WTC11 (cell line): Measurements from ENCODE around the gene IL17RA. TPM values are rescaled to one million over a fixed set of nuclear protein-coding genes. Genes with fewer than 3 reads are reported as not detected.

Source experiments
- ATAC-seq: fragments of 200-7000 bp; cut with Tn5 transposase; 2 replicates; pipeline ENCODE4 v1.10.0; 2021; ENCODE audit warnings: mild to moderate bottlenecking, moderate library complexity
- CTCF ChIA-PET: fragments of 300-600 bp; sonication (Branson Sonifier 250); formaldehyde crosslinking; loops from one replicate; lab custom pipeline; 2021; ENCODE audit warnings: antibody characterized with exemption; lab: Charles Lee
- POLR2A ChIA-PET: fragments of 350-600 bp; sonication (Branson Sonifier 250); formaldehyde crosslinking; loops from one replicate; lab custom pipeline; 2021; ENCODE audit warnings: antibody characterized with exemption; lab: Charles Lee
- DNase-seq: peaks from one replicate; pipeline ENCODE4 v3.0.0; 2021; ENCODE audit warnings: low spot score
- H3K27ac Mint-ChIP-seq: 2 replicates; pipeline ENCODE4 v1.8.0; 2021; ENCODE audit warnings: mixed read lengths
- H3K27me3 Mint-ChIP-seq: 2 replicates; pipeline ENCODE4 v1.8.0; 2021; ENCODE audit warnings: low read depth, mild to moderate bottlenecking, moderate library complexity, mixed read lengths
- H3K36me3 Mint-ChIP-seq: 2 replicates; pipeline ENCODE4 v1.8.0; 2021; ENCODE audit warnings: mixed read lengths
- H3K4me1 Mint-ChIP-seq: 2 replicates; pipeline ENCODE4 v1.8.0; 2022; ENCODE audit warnings: mixed read lengths
- H3K4me3 Mint-ChIP-seq: 2 replicates; pipeline ENCODE4 v1.8.0; 2021; ENCODE audit warnings: mild to moderate bottlenecking, moderate library complexity, mixed read lengths
- H3K9me3 Mint-ChIP-seq: 2 replicates; pipeline ENCODE4 v1.8.0; 2021; ENCODE audit warnings: mixed read lengths
- ESRRA ChIP-seq: sonication (generic); formaldehyde crosslinking; IDR thresholded peaks from 2 replicates; pipeline ENCODE4 v1.8.1; 2022; ENCODE audit warnings: mild to moderate bottlenecking, missing genetic modification reagents, borderline replicate concordance
- FOXK1 ChIP-seq: sonication (generic); formaldehyde crosslinking; IDR thresholded peaks from 2 replicates; pipeline ENCODE4 v1.8.0; 2022; ENCODE audit warnings: mild to moderate bottlenecking, moderate library complexity, missing genetic modification reagents
- KAT7 ChIP-seq: sonication (generic); formaldehyde crosslinking; IDR thresholded peaks from 2 replicates; pipeline ENCODE4 v1.8.1; 2023; ENCODE audit warnings: missing genetic modification reagents, mild to moderate bottlenecking, borderline replicate concordance
- MXD4 ChIP-seq: fragments of 250-450 bp; sonication (Bioruptor Pico); IDR thresholded peaks from 2 replicates; pipeline ENCODE4 v1.8.0; 2021; ENCODE audit warnings: mild to moderate bottlenecking, moderate library complexity, borderline replicate concordance
- MYBL2 ChIP-seq: sonication (generic); formaldehyde crosslinking; IDR thresholded peaks from 2 replicates; pipeline ENCODE4 v1.8.1; 2023; ENCODE audit warnings: mild to moderate bottlenecking, moderate library complexity, missing genetic modification reagents
- NFE2L1 ChIP-seq: sonication (generic); formaldehyde crosslinking; IDR thresholded peaks from 2 replicates; pipeline ENCODE4 v1.8.1; 2023; ENCODE audit warnings: missing genetic modification reagents
- NFYB ChIP-seq: sonication (generic); formaldehyde crosslinking; conservative IDR thresholded peaks from 2 replicates; pipeline ENCODE4 v1.8.0; 2022; ENCODE audit warnings: low read depth, missing genetic modification reagents
- NR2C2 ChIP-seq: sonication (generic); formaldehyde crosslinking; IDR thresholded peaks from 2 replicates; pipeline ENCODE4 v1.8.0; 2022; ENCODE audit warnings: mild to moderate bottlenecking, missing genetic modification reagents
- PRRX2 ChIP-seq: fragments of 250-450 bp; sonication (Bioruptor Pico); IDR thresholded peaks from 2 replicates; pipeline ENCODE4 v1.8.0; 2021; ENCODE audit warnings: mild to moderate bottlenecking
- SMAD3 ChIP-seq: sonication (generic); formaldehyde crosslinking; IDR thresholded peaks from 2 replicates; pipeline ENCODE4 v1.8.0; 2022; ENCODE audit warnings: missing genetic modification reagents, mild to moderate bottlenecking, borderline replicate concordance
- SMAD4 ChIP-seq: sonication (generic); formaldehyde crosslinking; IDR thresholded peaks from 2 replicates; pipeline ENCODE4 v1.8.0; 2022; ENCODE audit warnings: mild to moderate bottlenecking, missing genetic modification reagents
- TCF7 ChIP-seq: sonication (generic); formaldehyde crosslinking; IDR thresholded peaks from 2 replicates; pipeline ENCODE4 v1.8.0; 2022; ENCODE audit warnings: mild to moderate bottlenecking, low read depth, missing genetic modification reagents, moderate library complexity
- ZNF138 ChIP-seq: sonication (generic); formaldehyde crosslinking; conservative IDR thresholded peaks from 2 replicates; pipeline ENCODE4 v1.8.1; 2022; ENCODE audit warnings: mild to moderate bottlenecking, moderate library complexity, missing genetic modification reagents
- ZNF219 ChIP-seq: sonication (generic); formaldehyde crosslinking; IDR thresholded peaks from 2 replicates; pipeline ENCODE4 v1.8.0; 2023; ENCODE audit warnings: missing genetic modification reagents, mild to moderate bottlenecking, borderline replicate concordance
- ZNF317 ChIP-seq: sonication (generic); formaldehyde crosslinking; IDR thresholded peaks from 2 replicates; pipeline ENCODE4 v1.8.1; 2023; ENCODE audit warnings: low read depth, mild to moderate bottlenecking, moderate library complexity, missing genetic modification reagents, borderline replicate concordance
- total RNA-seq: library from RNA; stranded (reverse); gene quantifications from 3 replicates; pipeline ENCODE4 v1.2.3, GENCODE V29; 2021
- TF ChIP-seq, protein P1 (sequence below): fragments of 250-450 bp; sonication (Bioruptor Pico); IDR thresholded peaks from 2 replicates; pipeline ENCODE4 v1.9.0; 2021; ENCODE audit warnings: mild to moderate bottlenecking
- TF ChIP-seq, protein P2 (sequence below): sonication (generic); formaldehyde crosslinking; IDR thresholded peaks from 2 replicates; pipeline ENCODE4 v1.8.1; 2023; ENCODE audit warnings: mild to moderate bottlenecking, missing genetic modification reagents, moderate library complexity
- TF ChIP-seq, protein P3 (sequence below): sonication (generic); formaldehyde crosslinking; IDR thresholded peaks from 2 replicates; pipeline ENCODE4 v1.8.0; 2022; ENCODE audit warnings: mild to moderate bottlenecking, missing genetic modification reagents
- TF ChIP-seq, protein P4 (sequence below): sonication (generic); formaldehyde crosslinking; conservative IDR thresholded peaks from 2 replicates; pipeline ENCODE4 v1.8.1; 2023; ENCODE audit warnings: mild to moderate bottlenecking, low read depth, missing genetic modification reagents, moderate library complexity
- TF ChIP-seq, protein P5 (sequence below): sonication (generic); formaldehyde crosslinking; IDR thresholded peaks from 2 replicates; pipeline ENCODE4 v1.8.0; 2023; ENCODE audit warnings: mild to moderate bottlenecking, missing genetic modification reagents
- TF ChIP-seq, protein P6 (sequence below): sonication (generic); formaldehyde crosslinking; IDR thresholded peaks from 2 replicates; pipeline ENCODE4 v1.8.1; 2022; ENCODE audit warnings: low read depth, mild to moderate bottlenecking, moderate library complexity, missing genetic modification reagents, borderline replicate concordance
- TF ChIP-seq, protein P7 (sequence below): fragments of 250-450 bp; sonication (Bioruptor Pico); IDR thresholded peaks from 2 replicates; pipeline ENCODE4 v2.1.2; 2022; ENCODE audit warnings: mild to moderate bottlenecking, moderate library complexity

IL17RA gene
- total RNA-seq, 1 experiment from 2014 or later: 7.9 TPM

DNA sequence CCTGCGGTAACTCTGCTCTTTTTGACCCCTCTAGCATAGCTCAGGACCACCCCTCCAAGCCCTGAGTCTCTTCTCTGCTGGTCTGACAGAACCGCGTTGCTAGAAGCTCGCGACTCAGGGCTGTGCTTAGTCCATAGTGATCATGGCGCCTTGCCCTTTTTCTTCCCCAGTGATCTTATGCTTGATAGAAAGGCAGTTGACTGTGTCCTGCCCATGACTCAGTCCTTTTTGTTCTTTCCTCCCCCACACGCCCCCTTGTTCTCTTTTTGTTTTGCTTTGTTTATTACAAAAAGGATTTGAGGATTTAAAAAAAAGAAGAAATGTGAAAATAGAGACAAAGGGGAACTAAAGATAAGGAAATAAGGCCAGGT is 17.5 kb downstream of the IL17RA start:
- DNase-seq (no peak), ATAC-seq (no peak)
- TF ChIP-seq ZNF138 (CRISPR knock-in tag) (no peak), PRRX2 (CRISPR knock-in tag) (no peak), NFYB (CRISPR knock-in tag) (no peak), ESRRA (CRISPR knock-in tag) (no peak), NR2C2 (no peak), MXD4 (CRISPR knock-in tag) (no peak), ZNF317 (CRISPR knock-in tag) (no peak), FOXK1 (no peak), SMAD3 (CRISPR knock-in tag) (no peak)
- TF ChIP-seq, protein P1, sequence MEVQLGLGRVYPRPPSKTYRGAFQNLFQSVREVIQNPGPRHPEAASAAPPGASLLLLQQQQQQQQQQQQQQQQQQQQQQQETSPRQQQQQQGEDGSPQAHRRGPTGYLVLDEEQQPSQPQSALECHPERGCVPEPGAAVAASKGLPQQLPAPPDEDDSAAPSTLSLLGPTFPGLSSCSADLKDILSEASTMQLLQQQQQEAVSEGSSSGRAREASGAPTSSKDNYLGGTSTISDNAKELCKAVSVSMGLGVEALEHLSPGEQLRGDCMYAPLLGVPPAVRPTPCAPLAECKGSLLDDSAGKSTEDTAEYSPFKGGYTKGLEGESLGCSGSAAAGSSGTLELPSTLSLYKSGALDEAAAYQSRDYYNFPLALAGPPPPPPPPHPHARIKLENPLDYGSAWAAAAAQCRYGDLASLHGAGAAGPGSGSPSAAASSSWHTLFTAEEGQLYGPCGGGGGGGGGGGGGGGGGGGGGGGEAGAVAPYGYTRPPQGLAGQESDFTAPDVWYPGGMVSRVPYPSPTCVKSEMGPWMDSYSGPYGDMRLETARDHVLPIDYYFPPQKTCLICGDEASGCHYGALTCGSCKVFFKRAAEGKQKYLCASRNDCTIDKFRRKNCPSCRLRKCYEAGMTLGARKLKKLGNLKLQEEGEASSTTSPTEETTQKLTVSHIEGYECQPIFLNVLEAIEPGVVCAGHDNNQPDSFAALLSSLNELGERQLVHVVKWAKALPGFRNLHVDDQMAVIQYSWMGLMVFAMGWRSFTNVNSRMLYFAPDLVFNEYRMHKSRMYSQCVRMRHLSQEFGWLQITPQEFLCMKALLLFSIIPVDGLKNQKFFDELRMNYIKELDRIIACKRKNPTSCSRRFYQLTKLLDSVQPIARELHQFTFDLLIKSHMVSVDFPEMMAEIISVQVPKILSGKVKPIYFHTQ (CRISPR knock-in tag): no peak
- TF ChIP-seq, protein P2, sequence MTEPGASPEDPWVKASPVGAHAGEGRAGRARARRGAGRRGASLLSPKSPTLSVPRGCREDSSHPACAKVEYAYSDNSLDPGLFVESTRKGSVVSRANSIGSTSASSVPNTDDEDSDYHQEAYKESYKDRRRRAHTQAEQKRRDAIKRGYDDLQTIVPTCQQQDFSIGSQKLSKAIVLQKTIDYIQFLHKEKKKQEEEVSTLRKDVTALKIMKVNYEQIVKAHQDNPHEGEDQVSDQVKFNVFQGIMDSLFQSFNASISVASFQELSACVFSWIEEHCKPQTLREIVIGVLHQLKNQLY (CRISPR knock-in tag): no peak
- TF ChIP-seq, protein P3, sequence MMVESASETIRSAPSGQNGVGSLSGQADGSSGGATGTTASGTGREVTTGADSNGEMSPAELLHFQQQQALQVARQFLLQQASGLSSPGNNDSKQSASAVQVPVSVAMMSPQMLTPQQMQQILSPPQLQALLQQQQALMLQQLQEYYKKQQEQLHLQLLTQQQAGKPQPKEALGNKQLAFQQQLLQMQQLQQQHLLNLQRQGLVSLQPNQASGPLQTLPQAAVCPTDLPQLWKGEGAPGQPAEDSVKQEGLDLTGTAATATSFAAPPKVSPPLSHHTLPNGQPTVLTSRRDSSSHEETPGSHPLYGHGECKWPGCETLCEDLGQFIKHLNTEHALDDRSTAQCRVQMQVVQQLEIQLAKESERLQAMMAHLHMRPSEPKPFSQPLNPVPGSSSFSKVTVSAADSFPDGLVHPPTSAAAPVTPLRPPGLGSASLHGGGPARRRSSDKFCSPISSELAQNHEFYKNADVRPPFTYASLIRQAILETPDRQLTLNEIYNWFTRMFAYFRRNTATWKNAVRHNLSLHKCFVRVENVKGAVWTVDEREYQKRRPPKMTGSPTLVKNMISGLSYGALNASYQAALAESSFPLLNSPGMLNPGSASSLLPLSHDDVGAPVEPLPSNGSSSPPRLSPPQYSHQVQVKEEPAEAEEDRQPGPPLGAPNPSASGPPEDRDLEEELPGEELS: no peak
- TF ChIP-seq, protein P4, sequence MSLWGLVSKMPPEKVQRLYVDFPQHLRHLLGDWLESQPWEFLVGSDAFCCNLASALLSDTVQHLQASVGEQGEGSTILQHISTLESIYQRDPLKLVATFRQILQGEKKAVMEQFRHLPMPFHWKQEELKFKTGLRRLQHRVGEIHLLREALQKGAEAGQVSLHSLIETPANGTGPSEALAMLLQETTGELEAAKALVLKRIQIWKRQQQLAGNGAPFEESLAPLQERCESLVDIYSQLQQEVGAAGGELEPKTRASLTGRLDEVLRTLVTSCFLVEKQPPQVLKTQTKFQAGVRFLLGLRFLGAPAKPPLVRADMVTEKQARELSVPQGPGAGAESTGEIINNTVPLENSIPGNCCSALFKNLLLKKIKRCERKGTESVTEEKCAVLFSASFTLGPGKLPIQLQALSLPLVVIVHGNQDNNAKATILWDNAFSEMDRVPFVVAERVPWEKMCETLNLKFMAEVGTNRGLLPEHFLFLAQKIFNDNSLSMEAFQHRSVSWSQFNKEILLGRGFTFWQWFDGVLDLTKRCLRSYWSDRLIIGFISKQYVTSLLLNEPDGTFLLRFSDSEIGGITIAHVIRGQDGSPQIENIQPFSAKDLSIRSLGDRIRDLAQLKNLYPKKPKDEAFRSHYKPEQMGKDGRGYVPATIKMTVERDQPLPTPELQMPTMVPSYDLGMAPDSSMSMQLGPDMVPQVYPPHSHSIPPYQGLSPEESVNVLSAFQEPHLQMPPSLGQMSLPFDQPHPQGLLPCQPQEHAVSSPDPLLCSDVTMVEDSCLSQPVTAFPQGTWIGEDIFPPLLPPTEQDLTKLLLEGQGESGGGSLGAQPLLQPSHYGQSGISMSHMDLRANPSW: no peak
- TF ChIP-seq, protein P5, sequence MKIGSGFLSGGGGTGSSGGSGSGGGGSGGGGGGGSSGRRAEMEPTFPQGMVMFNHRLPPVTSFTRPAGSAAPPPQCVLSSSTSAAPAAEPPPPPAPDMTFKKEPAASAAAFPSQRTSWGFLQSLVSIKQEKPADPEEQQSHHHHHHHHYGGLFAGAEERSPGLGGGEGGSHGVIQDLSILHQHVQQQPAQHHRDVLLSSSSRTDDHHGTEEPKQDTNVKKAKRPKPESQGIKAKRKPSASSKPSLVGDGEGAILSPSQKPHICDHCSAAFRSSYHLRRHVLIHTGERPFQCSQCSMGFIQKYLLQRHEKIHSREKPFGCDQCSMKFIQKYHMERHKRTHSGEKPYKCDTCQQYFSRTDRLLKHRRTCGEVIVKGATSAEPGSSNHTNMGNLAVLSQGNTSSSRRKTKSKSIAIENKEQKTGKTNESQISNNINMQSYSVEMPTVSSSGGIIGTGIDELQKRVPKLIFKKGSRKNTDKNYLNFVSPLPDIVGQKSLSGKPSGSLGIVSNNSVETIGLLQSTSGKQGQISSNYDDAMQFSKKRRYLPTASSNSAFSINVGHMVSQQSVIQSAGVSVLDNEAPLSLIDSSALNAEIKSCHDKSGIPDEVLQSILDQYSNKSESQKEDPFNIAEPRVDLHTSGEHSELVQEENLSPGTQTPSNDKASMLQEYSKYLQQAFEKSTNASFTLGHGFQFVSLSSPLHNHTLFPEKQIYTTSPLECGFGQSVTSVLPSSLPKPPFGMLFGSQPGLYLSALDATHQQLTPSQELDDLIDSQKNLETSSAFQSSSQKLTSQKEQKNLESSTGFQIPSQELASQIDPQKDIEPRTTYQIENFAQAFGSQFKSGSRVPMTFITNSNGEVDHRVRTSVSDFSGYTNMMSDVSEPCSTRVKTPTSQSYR (CRISPR knock-in tag): no peak
- Mint-ChIP-seq H3K9me3 (no peaks in the 10 kb centered on the region), H3K36me3 (peaks cover 19% of the 10 kb centered on the region; the same call in 1 of the 2 replicates), H3K4me3 (no peak overlapping the region), H3K4me1 (no peaks in the 10 kb centered on the region), H3K27ac (no peak overlapping the region), H3K27me3 (no peaks in the 10 kb centered on the region)
- POLR2A ChIA-PET: no interaction called here
- CTCF ChIA-PET: interaction anchor here (1.0 kb wide), 1 partner anchor 17 kb away, joined by 3 read pairs; no protein-coding TSS in a partner anchor

DNA sequence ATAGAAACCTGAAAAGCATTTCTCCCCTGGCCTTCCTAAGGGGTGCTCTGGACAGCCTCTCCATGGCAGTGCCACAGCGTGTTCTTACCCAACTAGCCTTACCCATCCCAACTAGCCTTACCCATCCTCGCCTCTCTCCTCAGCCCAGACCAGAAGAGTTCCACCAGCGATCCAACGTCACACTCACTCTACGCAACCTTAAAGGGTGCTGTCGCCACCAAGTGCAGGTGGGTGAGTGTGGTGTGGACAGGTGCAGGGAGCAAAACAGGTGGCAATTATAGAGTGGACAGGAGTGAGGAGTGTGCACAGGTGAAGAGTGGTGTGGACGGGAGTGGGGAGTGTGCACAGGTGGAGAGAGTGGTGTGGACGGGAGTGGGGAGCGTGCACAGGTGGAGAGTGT is 18.6 kb downstream of the IL17RA start:
- Mint-ChIP-seq H3K4me1 (no peaks in the 10 kb centered on the region), H3K9me3 (no peaks in the 10 kb centered on the region), H3K4me3 (no peak overlapping the region), H3K27me3 (no peaks in the 10 kb centered on the region), H3K36me3 (peaks cover 19% of the 10 kb centered on the region; the same call in 1 of the 2 replicates), H3K27ac (no peak overlapping the region)
- no peak for ATAC-seq
- no peak for DNase-seq
- TF ChIP-seq TCF7 (CRISPR knock-in tag) (no peak), KAT7 (CRISPR knock-in tag) (no peak), NFE2L1 (CRISPR knock-in tag) (no peak), SMAD4 (CRISPR knock-in tag) (no peak), ZNF219 (CRISPR knock-in tag) (no peak), MYBL2 (no peak)
- TF ChIP-seq, protein P6, sequence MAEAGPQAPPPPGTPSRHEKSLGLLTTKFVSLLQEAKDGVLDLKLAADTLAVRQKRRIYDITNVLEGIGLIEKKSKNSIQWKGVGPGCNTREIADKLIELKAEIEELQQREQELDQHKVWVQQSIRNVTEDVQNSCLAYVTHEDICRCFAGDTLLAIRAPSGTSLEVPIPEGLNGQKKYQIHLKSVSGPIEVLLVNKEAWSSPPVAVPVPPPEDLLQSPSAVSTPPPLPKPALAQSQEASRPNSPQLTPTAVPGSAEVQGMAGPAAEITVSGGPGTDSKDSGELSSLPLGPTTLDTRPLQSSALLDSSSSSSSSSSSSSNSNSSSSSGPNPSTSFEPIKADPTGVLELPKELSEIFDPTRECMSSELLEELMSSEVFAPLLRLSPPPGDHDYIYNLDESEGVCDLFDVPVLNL (CRISPR knock-in tag): no peak
- TF ChIP-seq, protein P7, sequence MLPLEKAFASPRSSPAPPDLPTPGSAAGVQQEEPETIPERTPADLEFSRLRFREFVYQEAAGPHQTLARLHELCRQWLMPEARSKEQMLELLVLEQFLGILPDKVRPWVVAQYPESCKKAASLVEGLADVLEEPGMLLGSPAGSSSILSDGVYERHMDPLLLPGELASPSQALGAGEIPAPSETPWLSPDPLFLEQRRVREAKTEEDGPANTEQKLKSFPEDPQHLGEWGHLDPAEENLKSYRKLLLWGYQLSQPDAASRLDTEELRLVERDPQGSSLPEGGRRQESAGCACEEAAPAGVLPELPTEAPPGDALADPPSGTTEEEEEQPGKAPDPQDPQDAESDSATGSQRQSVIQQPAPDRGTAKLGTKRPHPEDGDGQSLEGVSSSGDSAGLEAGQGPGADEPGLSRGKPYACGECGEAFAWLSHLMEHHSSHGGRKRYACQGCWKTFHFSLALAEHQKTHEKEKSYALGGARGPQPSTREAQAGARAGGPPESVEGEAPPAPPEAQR (CRISPR knock-in tag): no peak
- ChIA-PET CTCF (no interaction called here), POLR2A (no interaction called here)
